Right cardiac atrium (tissue), 5 donors: ENCODE measurements around the gene NEGR1. TPM values are rescaled to one million over a fixed set of nuclear protein-coding genes. Genes with fewer than 3 reads are reported as not detected.
A peak's percentile ranks its signal among the peaks of the same experiment; 100 is the strongest.

Source experiments
- ATAC-seq, 2 donors: fragments of 200-7000 bp; cut with Tn5 transposase; one replicate each; pipeline versions ENCODE4 v1.8.0 to v1.9.1; 2020; ENCODE audit warnings: moderate library complexity in 2 of 2, mild to moderate bottlenecking in 1 of 2
- DNase-seq, 3 donors: peaks; one replicate each; pipeline ENCODE4 v3.0.0-alpha.2; 2020
- H3K27ac ChIP-seq: one replicate; pipeline ENCODE4 v1.5.1; 2013; ENCODE audit warnings: mild to moderate bottlenecking, low read length, control low read depth, moderate library complexity
- H3K27me3 ChIP-seq: one replicate; pipeline ENCODE4 v1.6.1; 2013; ENCODE audit not compliant: control insufficient read depth, insufficient read depth
- H3K4me1 ChIP-seq: one replicate; pipeline ENCODE4 v1.6.1; 2013; ENCODE audit warnings: low read length; ENCODE audit not compliant: control insufficient read depth, insufficient read depth
- H3K4me3 ChIP-seq: one replicate; pipeline ENCODE4 v1.5.1; 2013; ENCODE audit warnings: low read length, control low read depth
- H3K9me3 ChIP-seq: one replicate; pipeline ENCODE4 v1.6.1; 2013; ENCODE audit warnings: low read length; ENCODE audit not compliant: control insufficient read depth
- WGBS: extraction: QIAGEN DNeasy Blood & Tissue Kit; methylation state at CpG from one replicate; pipeline ENCODE4 v1.1.7; 2013; 5-methylcytosine and 5-hydroxymethylcytosine counted together
- intact Hi-C, 4 donors: fragments of 100-400 bp; cut with DNase I; formaldehyde crosslinking; loops; one replicate each; pipeline versions ENCODE4 v1.11.0 to v1.14.0; 2022 to 2023
- polyA plus RNA-seq: library from polyadenylated mRNA; stranded (reverse); fragments of 200-250 nt; gene quantifications from one replicate; pipeline ENCODE4 v1.2.3, GENCODE V29; 2013
- total RNA-seq, 4 donors: library from RNA; stranded (reverse); fragmentation: NEBNext Ultra II Directional; extraction: Animal tissue kit (Norgen Biotek cat#: 25700); gene quantifications; one replicate each; pipeline ENCODE4 v1.2.1, GENCODE V29; 2021
- donor health status: healthy with polysubstance abuse.
- donor health status: DM: no; HTN: yes; CAD: no.
- donor health status: DM: no; HTN: no; CAD: no.
- donor health status: DM: no; HTN: yes; CAD: no; lungs with severe emphysema.
- donor health status: DM: yes; HTN: yes; CAD: no.

The NEGR1 gene
- total and polyA plus RNA-seq, 5 donors = 9.1 to 26.1 (median 24.2) TPM

GRCh38 chr1:72115290-72115689 lies 167.0 kb downstream of the NEGR1 start:
- peak in 1 of 3 donors; percentile 24 for DNase-seq
- no peaks in the 10 kb centered on the region for H3K27me3 ChIP-seq
- H3K9me3 ChIP-seq = no peaks in the 10 kb centered on the region

GRCh38 chr1:72111662-72112061 lies 170.7 kb downstream of the NEGR1 start:
- Histone ChIP-seq H3K27ac (no peak overlapping the region), H3K4me1 (peaks cover 1% of the 10 kb centered on the region), H3K9me3 (no peaks in the 10 kb centered on the region), H3K4me3 (no peak overlapping the region), H3K27me3 (no peaks in the 10 kb centered on the region)
- DNase-seq (no peak), ATAC-seq (no peak)
- intact Hi-C loops = no loop called here
- 67% methylated on average over 4 of the region's 4 CpGs for WGBS

More at GRCh38 chr1:72115290-72115689, 167.0 kb downstream of the NEGR1 start:
- ATAC-seq = peak in 1 of 2 donors; percentile 31
- WGBS = 58% methylated on average over 2 of the region's 2 CpGs
- intact Hi-C loops = no loop called here
- no peak overlapping the region for H3K4me3 ChIP-seq
- H3K27ac ChIP-seq = no peak overlapping the region
- H3K4me1 ChIP-seq = peaks cover 3% of the 10 kb centered on the region

- DNase-seq (no peak), ATAC-seq (no peak)
- H3K27me3 ChIP-seq = no peaks in the 10 kb centered on the region
- 38% methylated on average over 2 of the region's 2 CpGs for WGBS
- no peak overlapping the region for H3K4me3 ChIP-seq
- no peaks in the 10 kb centered on the region for H3K4me1 ChIP-seq
- no peak overlapping the region for H3K27ac ChIP-seq
- H3K9me3 ChIP-seq = no peaks in the 10 kb centered on the region
- intact Hi-C loops = no loop called here
Observed at GRCh38 chr1:72109916-72110315, 172.4 kb downstream of the NEGR1 start.

GRCh38 chr1:72105201-72105600 lies 177.1 kb downstream of the NEGR1 start:
- DNase-seq = peak in 1 of 3 donors; percentile 24
- no peaks in the 10 kb centered on the region for H3K27me3 ChIP-seq

GRCh38 chr1:72101840-72102632 lies 180.3 kb downstream of the NEGR1 start:
- peaks cover 2% of the 10 kb centered on the region for H3K4me1 ChIP-seq
- no peaks in the 10 kb centered on the region for H3K9me3 ChIP-seq
- no peak overlapping the region for H3K4me3 ChIP-seq
- intact Hi-C loops = no loop called here
- DNase-seq (no peak), ATAC-seq (no peak)
- WGBS = 86% methylated on average over 3 of the region's 3 CpGs
- H3K27ac ChIP-seq = no peak overlapping the region
- no peaks in the 10 kb centered on the region for H3K27me3 ChIP-seq

More at GRCh38 chr1:72105201-72105600, 177.1 kb downstream of the NEGR1 start:
- H3K27ac ChIP-seq = no peak overlapping the region
- WGBS = 94% methylated on average over 2 of the region's 2 CpGs
- H3K4me3 ChIP-seq = no peak overlapping the region
- H3K4me1 ChIP-seq = peaks cover 2% of the 10 kb centered on the region
- intact Hi-C loops = no loop called here
- ATAC-seq = no peak
- no peaks in the 10 kb centered on the region for H3K9me3 ChIP-seq

- intact Hi-C loops = no loop called here
- Histone ChIP-seq H3K4me1 (peaks cover 2% of the 10 kb centered on the region), H3K27ac (no peak overlapping the region), H3K4me3 (no peak overlapping the region), H3K9me3 (no peaks in the 10 kb centered on the region), H3K27me3 (no peaks in the 10 kb centered on the region)
- no peak for DNase-seq
- ATAC-seq = no peak
- WGBS = 67% methylated on average over 2 of the region's 2 CpGs
Observed at GRCh38 chr1:72100771-72101170, 181.6 kb downstream of the NEGR1 start.

- intact Hi-C loops = no loop called here
- ATAC-seq = no peak
- 62% methylated on average over 4 of the region's 4 CpGs for WGBS
- DNase-seq = no peak
- H3K4me3 ChIP-seq = no peak overlapping the region
- peaks cover 2% of the 10 kb centered on the region for H3K4me1 ChIP-seq
- H3K9me3 ChIP-seq = no peaks in the 10 kb centered on the region
- H3K27ac ChIP-seq = no peak overlapping the region
- H3K27me3 ChIP-seq = no peaks in the 10 kb centered on the region
Observed at GRCh38 chr1:72097851-72098570, 184.3 kb downstream of the NEGR1 start.

GRCh38 chr1:72094209-72094608 lies 188.1 kb downstream of the NEGR1 start:
- intact Hi-C loops = no loop called here
- Histone ChIP-seq H3K4me3 (no peak overlapping the region), H3K4me1 (no peaks in the 10 kb centered on the region), H3K27ac (peak overlapping the region; percentile 45), H3K9me3 (no peaks in the 10 kb centered on the region), H3K27me3 (no peaks in the 10 kb centered on the region)
- 51% methylated on average over 2 of the region's 2 CpGs for WGBS
- ATAC-seq (peak in 1 of 2 donors; percentile 29), DNase-seq (no peak)

GRCh38 chr1:72086394-72086793 lies 195.9 kb downstream of the NEGR1 start:
- Histone ChIP-seq H3K4me3 (no peak overlapping the region), H3K27ac (no peak overlapping the region), H3K9me3 (no peaks in the 10 kb centered on the region), H3K4me1 (no peaks in the 10 kb centered on the region), H3K27me3 (no peaks in the 10 kb centered on the region)
- intact Hi-C loops = no loop called here
- DNase-seq (no peak), ATAC-seq (no peak)
- 74% methylated on average over 3 of the region's 3 CpGs for WGBS

GRCh38 chr1:72075425-72075824 lies 206.9 kb downstream of the NEGR1 start:
- no peak for DNase-seq
- Histone ChIP-seq H3K9me3 (no peaks in the 10 kb centered on the region), H3K27me3 (no peaks in the 10 kb centered on the region), H3K27ac (no peak overlapping the region), H3K4me3 (no peak overlapping the region), H3K4me1 (no peaks in the 10 kb centered on the region)
- intact Hi-C loops = no loop called here
- ATAC-seq = no peak

- no peaks in the 10 kb centered on the region for H3K4me1 ChIP-seq
- 73% methylated on average over 7 of the region's 7 CpGs for WGBS
- H3K9me3 ChIP-seq = no peaks in the 10 kb centered on the region
- no peaks in the 10 kb centered on the region for H3K27me3 ChIP-seq
- no peak for ATAC-seq
- no peak overlapping the region for H3K27ac ChIP-seq
- no peak for DNase-seq
- intact Hi-C loops = no loop called here
- H3K4me3 ChIP-seq = no peak overlapping the region
Observed at GRCh38 chr1:72066431-72066830, 215.9 kb downstream of the NEGR1 start.
